HG02763 (cell line): ENCODE data around the gene TMEM161A.
"Not testable (repeated sequence)": the region's sequence is repeated elsewhere in the genome, so short reads cannot be mapped to it uniquely, and the experiment has no call there.

ENCODE experiments used
- ATAC-seq: cut with Tn5 transposase; IDR thresholded peaks from one replicate; pipeline ENCODE4 v1.9.1; 2021; ENCODE audit warnings: mild to moderate bottlenecking, moderate library complexity; ENCODE audit not compliant: unreplicated experiment

The TMEM161A gene

GRCh38 chr19:19155495-19156219 lies 17.4 kb upstream of the TMEM161A start:
- peak; percentile 64 for ATAC-seq

DNA sequence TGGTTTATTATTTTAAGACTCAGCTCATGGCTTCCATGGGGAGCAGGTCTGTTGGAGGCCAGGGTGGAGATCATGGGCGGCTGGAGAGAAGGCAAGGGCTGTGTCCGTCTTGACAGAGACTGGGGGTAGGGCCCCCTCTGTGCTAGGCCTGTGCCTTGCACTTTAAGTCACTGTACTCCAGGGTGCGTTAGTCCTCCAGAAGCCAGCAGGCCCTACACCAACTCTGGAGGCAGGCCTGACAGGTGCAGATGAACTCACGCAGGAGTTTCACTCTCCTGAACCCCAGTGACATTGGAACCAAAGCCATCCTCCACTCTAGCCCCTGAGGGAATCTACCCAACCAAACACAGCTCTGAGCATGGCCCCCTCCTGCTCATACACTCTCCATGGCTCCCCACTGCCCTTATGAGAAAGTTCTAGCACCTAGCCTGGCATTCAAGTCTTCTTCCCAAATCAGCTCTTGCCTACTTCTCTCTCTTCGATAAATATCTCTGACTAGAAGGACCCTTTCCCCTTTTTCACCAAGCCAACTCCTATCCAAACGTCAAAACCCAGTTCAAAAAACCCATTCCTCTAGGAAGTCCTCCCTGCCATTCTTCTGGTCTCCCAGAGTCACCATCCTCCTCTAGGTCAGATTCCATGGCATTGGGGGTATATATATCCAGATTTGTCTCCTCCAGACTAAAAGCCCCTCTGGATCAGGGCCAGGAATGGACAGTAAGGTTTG lies 16.7 kb upstream of the TMEM161A start:
- ATAC-seq = no peak

DNA sequence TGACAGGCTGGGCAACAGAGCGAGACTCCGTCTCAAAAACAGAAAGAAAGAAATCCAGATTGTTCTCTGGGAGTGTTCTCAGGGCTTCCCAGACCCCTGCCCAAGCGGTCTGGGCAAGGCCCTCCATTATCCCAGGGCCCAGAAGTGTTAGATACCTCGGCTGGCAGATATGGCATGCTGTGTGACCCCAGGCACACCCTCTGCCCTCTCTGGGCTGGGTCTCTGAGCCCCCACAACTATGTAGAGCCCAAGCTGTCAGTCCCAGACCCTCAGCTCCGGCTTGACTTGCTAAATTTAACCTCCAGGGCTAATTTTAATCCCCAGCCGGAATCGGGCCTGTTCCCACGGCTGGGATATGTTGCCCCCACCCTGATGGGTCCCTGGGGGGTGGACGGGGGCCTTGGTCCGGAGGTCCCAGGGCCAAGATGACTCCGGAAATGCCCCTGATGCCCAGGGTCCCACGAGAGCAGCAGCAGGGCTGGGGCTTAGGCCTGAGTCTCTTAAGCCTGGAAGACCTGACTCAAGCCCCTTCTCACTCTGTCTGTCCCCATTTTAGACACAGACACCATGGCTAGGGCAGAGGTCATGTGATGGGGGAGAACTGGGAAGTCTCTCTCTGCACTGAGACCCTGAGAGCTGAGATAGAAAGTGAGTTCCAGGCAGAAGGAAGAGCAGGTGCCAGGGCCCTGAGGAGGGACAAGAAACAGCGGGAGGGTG lies 14.5 kb upstream of the TMEM161A start:
- ATAC-seq = no peak

- ATAC-seq = peak; percentile 39
These were observed 13.1 kb upstream of the TMEM161A start for GRCh38 chr19:19151418-19151817.

GRCh38 chr19:19149435-19149834 lies 11.2 kb upstream of the TMEM161A start:
- no peak for ATAC-seq

DNA sequence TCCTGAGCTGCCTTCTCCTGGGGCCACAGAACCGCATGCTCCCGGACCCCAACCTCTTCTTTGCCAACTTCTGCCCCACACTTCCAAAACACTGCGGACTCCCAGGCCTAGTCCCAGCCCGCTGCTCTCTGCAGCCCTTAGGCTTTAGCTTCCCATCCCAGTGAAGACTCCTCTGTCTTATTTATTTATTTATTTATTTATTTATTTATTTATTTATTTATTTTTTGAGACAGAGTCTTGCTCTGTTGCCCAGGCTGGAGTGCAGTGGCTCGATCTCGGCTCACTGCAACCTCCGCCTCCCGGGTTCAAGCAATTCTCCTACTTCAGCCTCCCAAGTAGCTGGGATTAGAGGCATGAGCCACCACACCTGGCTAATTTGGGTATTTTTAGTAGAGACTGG lies 10.2 kb upstream of the TMEM161A start:
- ATAC-seq = not testable (repeated sequence)

DNA sequence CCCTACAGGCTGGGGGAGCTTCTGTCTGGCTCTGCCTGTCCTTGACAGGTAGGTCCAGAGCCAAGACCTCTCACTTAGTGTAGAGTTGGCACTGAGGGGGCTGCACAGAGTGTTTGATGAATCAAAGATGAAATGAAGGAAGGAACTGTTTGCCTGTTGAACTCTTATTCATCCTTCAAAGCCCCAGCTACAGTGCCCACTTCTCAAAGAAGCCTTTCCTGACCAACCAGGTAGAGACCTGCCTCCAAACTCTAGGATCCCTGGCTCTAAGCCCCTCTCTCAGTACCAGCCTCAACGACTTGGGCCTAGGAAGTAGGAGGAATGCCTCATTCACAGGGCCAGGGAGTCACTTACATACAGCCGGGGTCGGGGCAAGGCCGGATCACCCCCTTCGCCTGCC lies 9.1 kb upstream of the TMEM161A start:
- ATAC-seq = no peak

GRCh38 chr19:19146865-19147264 lies 8.6 kb upstream of the TMEM161A start:
- no peak for ATAC-seq

- ATAC-seq = no peak
These were observed 7.7 kb upstream of the TMEM161A start for GRCh38 chr19:19145684-19146608.

GRCh38 chr19:19145281-19145680 lies 7.0 kb upstream of the TMEM161A start:
- no peak for ATAC-seq

DNA sequence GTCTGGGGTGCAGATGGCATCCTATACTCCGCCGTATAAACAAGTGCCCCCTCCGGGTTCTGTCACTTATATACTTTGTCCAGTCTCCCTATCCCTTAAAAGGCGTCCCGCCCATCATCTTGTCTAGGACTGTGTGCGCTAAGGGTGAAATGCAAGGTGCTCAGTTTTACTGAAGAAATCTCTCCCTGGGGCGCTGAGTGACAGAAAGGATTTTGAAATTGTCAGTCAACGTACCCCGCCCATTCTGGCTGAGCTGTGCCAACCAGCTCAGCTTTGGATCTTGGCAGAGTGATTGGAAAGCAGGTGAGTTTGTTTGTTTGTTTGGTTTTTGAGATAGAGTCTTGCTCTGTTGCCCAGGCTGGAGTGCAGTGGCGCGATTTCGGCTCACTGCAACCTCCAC lies 4.1 kb upstream of the TMEM161A start:
- ATAC-seq = no peak

GRCh38 chr19:19140476-19140875 lies 2.2 kb upstream of the TMEM161A start:
- no peak for ATAC-seq

DNA sequence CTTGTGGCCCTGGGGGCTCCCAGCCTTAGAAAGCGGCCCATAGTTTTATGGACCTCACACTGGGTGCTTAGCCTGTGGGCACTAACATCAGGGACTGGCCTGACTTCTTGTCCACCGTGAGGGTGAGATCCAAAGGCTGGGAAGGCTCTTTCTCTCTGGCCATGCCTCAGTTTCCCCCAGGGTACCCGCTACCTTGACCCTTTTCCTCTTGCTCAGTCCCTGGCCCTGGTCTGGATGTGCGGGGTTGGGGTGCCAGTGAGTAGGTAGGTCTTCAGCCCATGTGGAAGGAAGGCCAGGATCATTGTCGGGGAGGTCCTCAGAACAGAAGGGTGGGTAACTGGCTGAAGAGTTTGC lies 1.6 kb upstream of the TMEM161A start:
- ATAC-seq = no peak

DNA sequence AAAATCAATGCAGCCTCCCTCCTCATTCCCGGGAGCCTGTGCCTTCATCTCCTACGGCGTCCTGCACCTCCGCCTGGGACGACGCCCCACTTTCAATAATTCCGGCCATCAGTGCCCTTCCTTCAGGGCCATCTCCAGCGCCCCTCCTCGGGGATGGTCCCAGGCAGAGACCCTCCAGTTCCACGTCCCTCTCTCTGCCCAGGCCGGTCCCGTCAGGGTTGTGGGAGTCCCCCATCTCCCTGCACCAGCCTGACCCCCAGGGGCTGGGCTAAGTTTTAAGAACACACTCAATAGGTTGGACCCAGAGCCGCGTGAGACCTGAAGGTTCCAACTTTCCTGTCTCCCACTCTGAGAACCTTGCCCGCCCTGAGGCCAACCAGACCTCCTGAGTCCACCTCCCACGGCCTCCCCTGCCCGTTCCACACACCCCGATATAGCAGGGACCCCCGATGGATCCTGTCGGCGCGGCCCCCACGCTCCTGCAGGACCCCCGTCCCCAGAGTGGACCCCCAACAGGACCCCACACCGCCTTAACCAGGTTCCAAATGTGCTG lies 646 bp downstream of the TMEM161A start:
- no peak for ATAC-seq

DNA sequence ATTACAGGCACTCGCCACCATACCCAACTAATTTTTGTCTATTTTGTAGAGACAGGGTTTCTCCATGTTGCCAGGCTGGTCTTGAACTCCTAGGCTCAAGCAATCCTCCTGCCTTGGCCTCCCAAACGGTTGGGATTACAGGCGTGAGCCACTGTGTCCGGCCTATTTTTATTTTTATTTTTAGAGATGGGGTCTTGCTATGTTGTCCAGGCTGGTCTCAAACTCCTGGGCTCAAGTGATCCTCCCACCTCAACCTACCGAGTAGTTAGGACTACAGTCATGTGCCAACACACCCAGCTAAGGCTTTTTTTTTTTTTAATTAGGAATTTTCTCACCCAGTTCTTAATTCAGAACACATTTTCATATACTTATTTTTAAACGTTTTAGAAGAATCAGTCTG lies 2.6 kb downstream of the TMEM161A start:
- ATAC-seq = not testable (repeated sequence)

DNA sequence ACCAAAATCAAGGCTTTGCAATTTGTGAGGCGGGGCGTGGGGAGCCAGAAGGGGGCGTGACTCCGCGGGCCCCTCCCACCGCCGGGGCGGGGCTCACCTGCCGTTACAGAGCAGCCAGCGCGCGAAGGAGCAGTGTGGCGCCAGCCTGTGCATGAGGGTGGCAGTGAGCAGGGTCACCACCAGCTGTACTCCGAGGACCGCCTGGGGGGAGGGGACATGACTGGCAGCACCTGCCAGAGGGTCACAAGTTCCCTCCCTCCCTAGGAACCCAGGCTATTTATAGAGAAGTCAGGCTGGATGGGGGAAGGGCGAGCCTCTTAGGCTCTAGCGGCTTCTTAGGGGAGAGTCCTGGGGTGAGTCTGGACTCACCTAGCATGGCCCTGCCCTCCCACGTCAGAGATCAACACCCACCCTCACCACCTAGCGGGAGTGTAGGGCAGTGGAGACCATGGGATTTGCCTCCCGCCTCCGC lies 3.6 kb downstream of the TMEM161A start:
- ATAC-seq = no peak

DNA sequence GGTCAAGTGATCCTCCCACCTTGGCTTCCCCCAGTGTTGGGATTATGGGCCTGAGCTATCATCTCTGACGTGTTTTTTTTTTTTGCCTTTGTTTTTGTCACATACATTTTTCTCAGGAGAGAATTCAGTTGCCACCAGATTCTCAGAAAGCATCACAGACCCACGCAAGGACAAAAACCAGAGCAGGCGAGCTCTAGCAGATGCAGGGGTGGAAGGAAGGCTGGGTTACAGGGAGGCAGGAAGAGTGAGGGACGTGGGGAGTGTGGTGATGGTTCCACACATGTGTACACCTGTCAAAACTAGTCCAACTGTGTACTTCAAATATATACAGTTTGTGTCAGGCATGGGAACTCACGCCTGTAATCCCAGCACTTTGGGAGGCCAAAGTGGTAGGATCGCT lies 4.3 kb downstream of the TMEM161A start:
- ATAC-seq = no peak

DNA sequence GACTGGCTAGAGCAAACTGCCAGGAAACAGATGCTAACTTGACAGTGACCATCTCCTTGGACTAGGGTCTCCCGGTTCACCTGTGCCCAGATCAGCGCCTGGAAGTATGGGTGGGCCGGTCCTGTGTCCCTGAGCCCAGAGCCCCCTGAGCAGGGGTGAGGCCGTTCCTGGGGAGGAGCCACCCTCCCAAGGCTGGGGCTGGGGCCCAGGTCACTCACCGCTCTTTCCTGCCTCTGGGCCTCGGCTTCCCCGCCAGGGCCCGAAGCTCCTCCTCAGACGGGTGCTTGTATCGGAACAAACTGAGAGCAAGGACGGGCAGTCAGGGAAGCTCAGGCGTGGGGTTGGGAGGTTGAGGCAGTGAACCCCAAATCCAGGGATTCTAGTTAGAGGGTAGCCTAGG lies 5.4 kb downstream of the TMEM161A start:
- no peak for ATAC-seq

- no peak for ATAC-seq
These were observed 6.3 kb downstream of the TMEM161A start for GRCh38 chr19:19131989-19132388.

- ATAC-seq = no peak
These were observed 12.2 kb downstream of the TMEM161A start for GRCh38 chr19:19126102-19126501.
